Adrenal gland (tissue), 5 donors: Measurements from ENCODE around the gene GPT2.
A peak's percentile ranks its signal among the peaks of the same experiment; 100 is the strongest.

Source experiments
- CTCF ChIP-seq, 6 experiments: fragments of 450-650 bp in 4 of 6; fragments of 200-600 bp in 2 of 6; sonication (generic) in 1 of 6; IDR thresholded peaks; 1 replicate in 5 of 6; 2 replicates in 1 of 6; pipeline versions ENCODE4 v1.5.1 to v1.8.0; 2016 to 2021; ENCODE audit warnings: antibody characterized with exemption in 6 of 6, mild to moderate bottlenecking in 2 of 6, moderate library complexity in 1 of 6
- POLR2A ChIP-seq, 2 donors: fragments of 450-650 bp; IDR thresholded peaks; one replicate each; pipeline ENCODE4 v1.6.1; 2017; ENCODE audit warnings: antibody characterized with exemption in 2 of 2, mild to moderate bottlenecking in 2 of 2, moderate library complexity in 1 of 2
- donor health status: DM: no; HTN: no; CAD: no.

- peak; percentile 76 to 93 (median 82) for TF ChIP-seq CTCF (IDR thresholded peaks at IDR 0.05)
- no peak for TF ChIP-seq POLR2A (IDR thresholded peaks at IDR 0.05)
Measured at GRCh38 chr16:46929378-46930332, 45.5 kb downstream of the GPT2 start.
